SK-N-SH treated with all-trans-retinoic acid at 6 μM for 48 hours (cell line): Measurements from ENCODE around the gene DCC.

Source experiments
- ATAC-seq: fragments of 200-7000 bp; cut with Tn5 transposase; 3 replicates; pipeline ENCODE4 v1.9.1; 2020; ENCODE audit warnings: mild to moderate bottlenecking, moderate library complexity
- ARNTL ChIP-seq: fragments of 450-650 bp; formaldehyde crosslinking; IDR thresholded peaks from 2 replicates; pipeline ENCODE4 v1.5.0; 2020; ENCODE audit warnings: low read depth, mild to moderate bottlenecking, moderate library complexity, borderline replicate concordance
- BACH2 ChIP-seq: fragments of 250-450 bp; sonication (Bioruptor Pico); IDR thresholded peaks from 2 replicates; pipeline ENCODE4 v1.9.0; 2021; ENCODE audit warnings: mild to moderate bottlenecking, borderline replicate concordance
- CSDC2 ChIP-seq: fragments of 250-450 bp; sonication (Bioruptor Pico); IDR thresholded peaks from 2 replicates; pipeline ENCODE4 v1.5.0; 2020; ENCODE audit warnings: mild to moderate bottlenecking, moderate library complexity
- ESRRG ChIP-seq: fragments of 250-450 bp; sonication (Bioruptor Pico); IDR thresholded peaks from 2 replicates; pipeline ENCODE4 v1.6.1; 2021; ENCODE audit warnings: mild to moderate bottlenecking
- GLIS3 ChIP-seq: fragments of 250-450 bp; sonication (Bioruptor Pico); IDR thresholded peaks from 2 replicates; pipeline ENCODE4 v1.5.0; 2020; ENCODE audit warnings: mild to moderate bottlenecking, moderate library complexity
- ISL1 ChIP-seq: fragments of 250-450 bp; sonication (Bioruptor Pico); IDR thresholded peaks from 2 replicates; pipeline ENCODE4 v2.1.2; 2022; ENCODE audit warnings: mild to moderate bottlenecking, moderate library complexity
- OSR1 ChIP-seq: fragments of 250-450 bp; sonication (Bioruptor Pico); IDR thresholded peaks from 2 replicates; pipeline ENCODE4 v1.8.0; 2022; ENCODE audit warnings: moderate library complexity, mild to moderate bottlenecking, inconsistent platforms
- POU6F1 ChIP-seq: fragments of 250-450 bp; sonication (Bioruptor Pico); IDR thresholded peaks from 2 replicates; pipeline ENCODE4 v1.8.0; 2021; ENCODE audit warnings: low read depth, mild to moderate bottlenecking, moderate library complexity, borderline replicate concordance
- RARB ChIP-seq: fragments of 250-450 bp; sonication (Bioruptor Pico); IDR thresholded peaks from 2 replicates; pipeline ENCODE4 v1.8.0; 2021; ENCODE audit warnings: mild to moderate bottlenecking, moderate library complexity
- SNAI2 ChIP-seq: fragments of 250-450 bp; sonication (Bioruptor Pico); IDR thresholded peaks from 2 replicates; pipeline ENCODE4 v1.5.0; 2020; ENCODE audit warnings: mild to moderate bottlenecking, moderate library complexity
- TCF4 ChIP-seq: fragments of 250-450 bp; sonication (Bioruptor Pico); IDR thresholded peaks from 2 replicates; pipeline ENCODE4 v1.8.0; 2021; ENCODE audit warnings: mild to moderate bottlenecking, moderate library complexity, borderline replicate concordance
- TOX ChIP-seq: fragments of 250-450 bp; sonication (Bioruptor Pico); IDR thresholded peaks from 2 replicates; pipeline ENCODE4 v1.8.0; 2021; ENCODE audit warnings: mild to moderate bottlenecking, moderate library complexity, borderline replicate concordance
- ZFP3 ChIP-seq: fragments of 250-450 bp; sonication (Bioruptor Pico); IDR thresholded peaks from 2 replicates; pipeline ENCODE4 v1.5.0; 2020; ENCODE audit warnings: mild to moderate bottlenecking, moderate library complexity
- ZFP30 ChIP-seq: fragments of 450-650 bp; formaldehyde crosslinking; IDR thresholded peaks from 2 replicates; pipeline ENCODE4 v1.5.0; 2022; ENCODE audit warnings: mild to moderate bottlenecking, moderate library complexity
- ZNF565 ChIP-seq: fragments of 450-650 bp; formaldehyde crosslinking; conservative IDR thresholded peaks from 2 replicates; pipeline ENCODE4 v1.5.0; 2020; ENCODE audit warnings: low read depth, mild to moderate bottlenecking, moderate library complexity
- ZNF70 ChIP-seq: fragments of 450-650 bp; formaldehyde crosslinking; IDR thresholded peaks from 2 replicates; pipeline ENCODE4 v1.5.0; 2020; ENCODE audit warnings: mild to moderate bottlenecking, moderate library complexity
- ZNF8 ChIP-seq: fragments of 450-650 bp; formaldehyde crosslinking; IDR thresholded peaks from 2 replicates; pipeline ENCODE4 v1.5.0; 2020; ENCODE audit warnings: mild to moderate bottlenecking, moderate library complexity
- TF ChIP-seq, protein P1 (sequence below): fragments of 250-450 bp; sonication (Bioruptor Pico); IDR thresholded peaks from 2 replicates; pipeline ENCODE4 v1.5.0; 2020; ENCODE audit warnings: mild to moderate bottlenecking, moderate library complexity
- TF ChIP-seq, protein P2 (sequence below): fragments of 250-450 bp; sonication (Bioruptor Pico); IDR thresholded peaks from 2 replicates; pipeline ENCODE4 v1.5.1; 2020; ENCODE audit warnings: low read depth, mild to moderate bottlenecking, moderate library complexity
- TF ChIP-seq, protein P3 (sequence below): fragments of 250-450 bp; sonication (Bioruptor Pico); IDR thresholded peaks from 2 replicates; pipeline ENCODE4 v1.8.0; 2020; ENCODE audit warnings: mild to moderate bottlenecking, moderate library complexity, borderline replicate concordance

The DCC gene

GRCh38 chr18:52504589-52504988, 164.6 kb downstream of the DCC start:
- no peak for TF ChIP-seq RARB
- no peak for TF ChIP-seq ARNTL (CRISPR knock-in tag)
- TF ChIP-seq ESRRG, result no peak
- TF ChIP-seq BACH2 (CRISPR knock-in tag), result no peak
- no peak for TF ChIP-seq ZNF8 (CRISPR knock-in tag)
- TF ChIP-seq ZNF70 (CRISPR knock-in tag), result no peak
- no peak for TF ChIP-seq CSDC2
- no peak for TF ChIP-seq ISL1
- TF ChIP-seq OSR1 (CRISPR knock-in tag), result no peak
- no peak for TF ChIP-seq ZFP30 (CRISPR knock-in tag)
- TF ChIP-seq, protein P1, sequence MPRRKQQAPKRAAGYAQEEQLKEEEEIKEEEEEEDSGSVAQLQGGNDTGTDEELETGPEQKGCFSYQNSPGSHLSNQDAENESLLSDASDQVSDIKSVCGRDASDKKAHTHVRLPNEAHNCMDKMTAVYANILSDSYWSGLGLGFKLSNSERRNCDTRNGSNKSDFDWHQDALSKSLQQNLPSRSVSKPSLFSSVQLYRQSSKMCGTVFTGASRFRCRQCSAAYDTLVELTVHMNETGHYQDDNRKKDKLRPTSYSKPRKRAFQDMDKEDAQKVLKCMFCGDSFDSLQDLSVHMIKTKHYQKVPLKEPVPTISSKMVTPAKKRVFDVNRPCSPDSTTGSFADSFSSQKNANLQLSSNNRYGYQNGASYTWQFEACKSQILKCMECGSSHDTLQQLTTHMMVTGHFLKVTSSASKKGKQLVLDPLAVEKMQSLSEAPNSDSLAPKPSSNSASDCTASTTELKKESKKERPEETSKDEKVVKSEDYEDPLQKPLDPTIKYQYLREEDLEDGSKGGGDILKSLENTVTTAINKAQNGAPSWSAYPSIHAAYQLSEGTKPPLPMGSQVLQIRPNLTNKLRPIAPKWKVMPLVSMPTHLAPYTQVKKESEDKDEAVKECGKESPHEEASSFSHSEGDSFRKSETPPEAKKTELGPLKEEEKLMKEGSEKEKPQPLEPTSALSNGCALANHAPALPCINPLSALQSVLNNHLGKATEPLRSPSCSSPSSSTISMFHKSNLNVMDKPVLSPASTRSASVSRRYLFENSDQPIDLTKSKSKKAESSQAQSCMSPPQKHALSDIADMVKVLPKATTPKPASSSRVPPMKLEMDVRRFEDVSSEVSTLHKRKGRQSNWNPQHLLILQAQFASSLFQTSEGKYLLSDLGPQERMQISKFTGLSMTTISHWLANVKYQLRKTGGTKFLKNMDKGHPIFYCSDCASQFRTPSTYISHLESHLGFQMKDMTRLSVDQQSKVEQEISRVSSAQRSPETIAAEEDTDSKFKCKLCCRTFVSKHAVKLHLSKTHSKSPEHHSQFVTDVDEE (CRISPR knock-in tag), result no peak
- no peak for TF ChIP-seq SNAI2 (CRISPR knock-in tag)
- TF ChIP-seq GLIS3 (CRISPR knock-in tag), result no peak
- TF ChIP-seq, protein P2, sequence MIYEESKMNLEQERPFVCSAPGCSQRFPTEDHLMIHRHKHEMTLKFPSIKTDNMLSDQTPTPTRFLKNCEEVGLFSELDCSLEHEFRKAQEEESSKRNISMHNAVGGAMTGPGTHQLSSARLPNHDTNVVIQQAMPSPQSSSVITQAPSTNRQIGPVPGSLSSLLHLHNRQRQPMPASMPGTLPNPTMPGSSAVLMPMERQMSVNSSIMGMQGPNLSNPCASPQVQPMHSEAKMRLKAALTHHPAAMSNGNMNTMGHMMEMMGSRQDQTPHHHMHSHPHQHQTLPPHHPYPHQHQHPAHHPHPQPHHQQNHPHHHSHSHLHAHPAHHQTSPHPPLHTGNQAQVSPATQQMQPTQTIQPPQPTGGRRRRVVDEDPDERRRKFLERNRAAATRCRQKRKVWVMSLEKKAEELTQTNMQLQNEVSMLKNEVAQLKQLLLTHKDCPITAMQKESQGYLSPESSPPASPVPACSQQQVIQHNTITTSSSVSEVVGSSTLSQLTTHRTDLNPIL (CRISPR knock-in tag), result no peak
- no peak for TF ChIP-seq ZFP3 (CRISPR knock-in tag)
- no peak for TF ChIP-seq POU6F1 (CRISPR knock-in tag)
- no peak for TF ChIP-seq TCF4 (CRISPR knock-in tag)
- ATAC-seq, result no peak

GRCh38 chr18:52510139-52510538, 170.1 kb downstream of the DCC start:
- ATAC-seq, result no peak
- no peak for TF ChIP-seq ISL1
- TF ChIP-seq SNAI2 (CRISPR knock-in tag), result no peak
- TF ChIP-seq, protein P2 (CRISPR knock-in tag), result no peak

GRCh38 chr18:52518086-52518485, 178.1 kb downstream of the DCC start:
- ATAC-seq, result no peak
- TF ChIP-seq ISL1, result no peak
- TF ChIP-seq, protein P2 (CRISPR knock-in tag), result no peak
- TF ChIP-seq GLIS3 (CRISPR knock-in tag), result no peak
- TF ChIP-seq RARB, result no peak
- no peak for TF ChIP-seq TOX (CRISPR knock-in tag)
- TF ChIP-seq ZFP30 (CRISPR knock-in tag), result no peak
- no peak for TF ChIP-seq BACH2 (CRISPR knock-in tag)
- TF ChIP-seq TCF4 (CRISPR knock-in tag), result no peak
- no peak for TF ChIP-seq ESRRG
- no peak for TF ChIP-seq ZFP3 (CRISPR knock-in tag)
- TF ChIP-seq ZNF565 (CRISPR knock-in tag), result no peak
- TF ChIP-seq, protein P1 (CRISPR knock-in tag), result no peak
- TF ChIP-seq SNAI2 (CRISPR knock-in tag), result no peak
- TF ChIP-seq POU6F1 (CRISPR knock-in tag), result no peak
- TF ChIP-seq, protein P3, sequence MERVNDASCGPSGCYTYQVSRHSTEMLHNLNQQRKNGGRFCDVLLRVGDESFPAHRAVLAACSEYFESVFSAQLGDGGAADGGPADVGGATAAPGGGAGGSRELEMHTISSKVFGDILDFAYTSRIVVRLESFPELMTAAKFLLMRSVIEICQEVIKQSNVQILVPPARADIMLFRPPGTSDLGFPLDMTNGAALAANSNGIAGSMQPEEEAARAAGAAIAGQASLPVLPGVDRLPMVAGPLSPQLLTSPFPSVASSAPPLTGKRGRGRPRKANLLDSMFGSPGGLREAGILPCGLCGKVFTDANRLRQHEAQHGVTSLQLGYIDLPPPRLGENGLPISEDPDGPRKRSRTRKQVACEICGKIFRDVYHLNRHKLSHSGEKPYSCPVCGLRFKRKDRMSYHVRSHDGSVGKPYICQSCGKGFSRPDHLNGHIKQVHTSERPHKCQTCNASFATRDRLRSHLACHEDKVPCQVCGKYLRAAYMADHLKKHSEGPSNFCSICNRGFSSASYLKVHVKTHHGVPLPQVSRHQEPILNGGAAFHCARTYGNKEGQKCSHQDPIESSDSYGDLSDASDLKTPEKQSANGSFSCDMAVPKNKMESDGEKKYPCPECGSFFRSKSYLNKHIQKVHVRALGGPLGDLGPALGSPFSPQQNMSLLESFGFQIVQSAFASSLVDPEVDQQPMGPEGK (CRISPR knock-in tag), result no peak
